GM18873 (cell line): ENCODE measurements around the gene FHIT.

Source experiments
- ATAC-seq: cut with Tn5 transposase; IDR thresholded peaks from one replicate; pipeline ENCODE4 v1.9.1; 2021; ENCODE audit warnings: mild to moderate bottlenecking, moderate library complexity, moderate number of reproducible peaks; ENCODE audit not compliant: unreplicated experiment, low FRiP score

FHIT gene

DNA sequence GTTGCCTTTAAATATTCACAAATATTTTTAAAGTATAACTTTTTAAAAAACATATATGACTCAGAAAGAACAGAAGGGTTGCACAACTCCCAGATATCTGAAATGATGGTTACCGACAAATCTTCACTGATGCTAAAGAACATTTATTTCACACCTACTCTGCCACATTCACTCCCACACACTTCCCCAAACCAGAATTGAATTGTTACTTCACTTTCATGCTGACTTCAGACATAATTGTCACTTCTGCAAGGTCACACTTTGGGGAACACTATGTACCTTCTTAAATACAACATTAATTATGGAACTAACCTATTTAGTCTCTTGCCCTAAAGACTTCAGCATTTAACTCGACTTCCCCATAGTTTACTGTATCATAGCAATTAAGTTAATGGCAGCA, 795.1 kb downstream of the FHIT start:
- no peak for ATAC-seq

DNA sequence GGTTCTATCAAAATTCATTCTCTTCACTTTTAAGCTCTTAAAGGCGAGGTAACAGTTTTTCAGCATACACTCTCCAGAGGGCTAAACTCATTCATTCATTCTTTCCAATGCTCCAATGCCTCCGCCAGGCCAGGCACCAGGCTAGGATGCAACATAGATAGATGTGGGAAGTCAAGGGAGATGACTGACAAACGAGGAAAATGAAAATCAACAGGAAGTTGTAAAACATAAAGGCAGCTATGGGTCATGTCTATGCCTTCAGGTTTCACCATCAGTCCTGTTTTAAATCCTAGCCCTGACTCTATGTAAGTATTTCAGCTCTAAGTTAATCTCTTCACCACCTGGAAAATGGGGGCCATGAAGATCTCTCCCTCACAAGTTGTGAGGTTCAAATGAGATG, 797.9 kb downstream of the FHIT start:
- no peak for ATAC-seq

DNA sequence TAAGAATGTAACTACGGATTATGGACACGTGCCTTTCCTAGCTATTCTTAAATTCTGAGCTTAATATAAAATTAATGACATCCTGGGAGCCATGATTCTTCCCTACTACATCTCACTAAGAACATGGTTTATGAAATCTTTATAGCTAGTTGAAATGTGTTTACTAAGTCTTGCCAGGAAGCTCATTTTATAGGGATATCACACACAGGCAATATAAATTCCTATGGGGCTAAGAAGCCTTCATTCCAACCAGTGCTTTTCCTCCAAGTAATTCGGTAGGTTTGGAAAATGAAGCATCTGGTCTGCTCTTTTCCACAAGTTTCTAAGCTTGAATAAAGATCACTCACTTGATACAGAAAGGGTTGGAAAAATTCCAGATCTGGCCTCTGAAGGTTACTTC, 802.6 kb downstream of the FHIT start:
- no peak for ATAC-seq

DNA sequence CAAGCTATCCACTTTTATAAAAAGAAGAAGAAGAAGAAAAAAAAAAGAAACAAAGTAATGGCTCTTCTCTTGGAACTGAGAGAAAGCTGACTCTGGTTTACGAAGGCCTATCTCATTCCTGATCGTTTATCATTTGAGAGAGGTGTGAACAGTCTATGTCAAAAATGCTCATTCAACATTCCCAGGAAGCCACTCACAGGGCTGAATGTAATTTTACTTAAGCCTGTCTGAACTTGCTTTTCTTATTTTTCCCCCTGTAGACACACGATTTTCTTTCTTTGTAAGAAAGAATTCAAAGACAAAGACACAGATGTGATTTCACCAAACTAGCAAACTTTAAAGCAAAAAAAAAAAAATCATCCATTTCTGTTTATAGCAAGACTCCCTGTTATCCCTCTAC, 805.8 kb downstream of the FHIT start:
- no peak for ATAC-seq

DNA sequence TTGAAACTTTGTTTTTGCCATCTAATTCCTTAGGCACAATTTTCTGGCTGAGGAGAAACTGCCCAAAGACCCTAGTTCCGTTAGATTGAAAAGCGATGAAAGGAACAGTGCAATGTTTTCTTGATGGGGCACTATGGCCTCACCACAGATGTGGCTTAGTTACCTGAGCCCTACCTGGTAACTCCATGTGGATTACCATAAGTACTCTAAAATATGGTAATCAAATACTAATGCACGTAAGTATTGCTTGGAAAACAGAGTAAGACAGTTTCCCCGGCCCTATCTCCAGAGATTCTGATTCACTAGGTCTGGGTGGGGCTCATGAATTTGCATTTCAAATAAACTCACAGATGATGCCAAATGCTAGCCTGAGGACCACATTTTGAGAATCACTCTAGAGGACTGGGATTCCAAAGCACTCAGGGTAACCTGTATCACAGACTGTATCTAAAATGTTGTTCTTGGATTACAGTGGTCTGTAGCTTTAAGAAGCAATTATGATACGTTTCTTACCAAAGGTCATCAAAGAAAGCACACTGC, 806.3 kb downstream of the FHIT start:
- no peak for ATAC-seq

DNA sequence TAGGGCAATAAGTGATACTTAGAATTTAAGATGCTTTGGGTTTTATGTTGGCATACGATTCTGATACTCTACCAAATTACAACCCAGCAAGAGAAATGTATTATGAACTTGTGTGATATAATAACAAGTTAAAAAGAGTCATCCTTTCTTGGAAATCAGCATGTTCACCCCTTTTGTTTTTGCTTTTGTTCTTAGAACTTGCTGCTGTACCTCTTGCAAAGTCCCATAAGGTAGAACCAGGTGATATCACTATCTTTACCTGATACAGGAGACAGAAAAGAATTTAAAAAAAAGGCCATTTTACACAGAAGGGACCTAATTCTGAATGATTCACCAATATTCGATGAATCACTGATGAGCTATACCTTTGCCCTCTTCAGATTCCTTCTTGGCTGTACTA, 810.4 kb downstream of the FHIT start:
- ATAC-seq, result no peak

DNA sequence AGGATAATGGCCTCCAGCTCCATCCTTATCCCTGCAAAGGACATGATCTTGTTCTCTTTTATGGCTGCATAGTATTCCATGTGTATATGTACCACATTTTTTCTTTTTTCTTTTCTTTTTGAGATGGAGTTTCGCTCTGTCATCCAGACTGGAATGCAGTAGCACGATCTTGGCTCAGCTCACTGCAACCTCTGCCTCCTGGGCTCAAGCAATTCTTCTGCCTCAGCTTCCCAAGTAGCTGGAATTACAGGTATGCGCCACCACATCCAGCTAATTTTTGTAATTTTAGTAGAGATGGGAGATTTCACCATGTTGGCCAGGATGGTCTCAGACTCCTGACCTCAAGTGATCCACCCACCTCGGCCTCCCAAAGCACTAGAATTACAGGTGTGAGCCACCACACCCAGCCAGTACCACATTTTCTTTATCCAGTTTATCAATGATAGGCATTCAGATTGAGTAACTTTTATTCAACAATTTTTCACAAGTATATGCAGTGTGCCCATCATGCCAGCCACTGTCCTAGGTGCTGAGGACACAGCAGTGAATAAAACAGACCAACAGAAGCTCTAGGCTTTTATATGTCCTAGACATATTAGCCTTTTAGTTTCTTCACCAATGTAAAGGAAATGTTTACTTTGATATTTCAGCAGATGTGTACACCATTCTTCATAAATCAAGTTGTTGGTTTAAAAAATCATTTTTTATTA, 815.2 kb downstream of the FHIT start:
- ATAC-seq, result no peak

DNA sequence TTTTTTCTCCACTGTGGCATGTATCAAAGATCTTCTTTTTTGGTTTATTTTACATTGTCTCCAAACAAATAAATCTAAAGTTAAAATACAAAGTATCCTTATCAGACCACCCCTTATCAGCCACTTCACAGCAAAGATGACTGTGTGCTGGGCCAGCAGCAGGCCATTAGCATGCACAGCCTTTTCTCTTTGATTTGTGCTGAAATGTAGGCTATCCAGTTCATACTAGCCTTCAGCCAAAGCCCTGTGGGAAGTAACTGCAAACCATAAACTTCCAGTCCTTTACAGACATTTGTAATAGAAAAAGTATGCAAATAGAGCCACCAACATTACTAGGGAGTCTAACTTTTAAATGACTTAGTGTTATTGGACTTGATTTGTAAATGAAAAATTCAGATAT, 816.3 kb downstream of the FHIT start:
- ATAC-seq, result no peak

DNA sequence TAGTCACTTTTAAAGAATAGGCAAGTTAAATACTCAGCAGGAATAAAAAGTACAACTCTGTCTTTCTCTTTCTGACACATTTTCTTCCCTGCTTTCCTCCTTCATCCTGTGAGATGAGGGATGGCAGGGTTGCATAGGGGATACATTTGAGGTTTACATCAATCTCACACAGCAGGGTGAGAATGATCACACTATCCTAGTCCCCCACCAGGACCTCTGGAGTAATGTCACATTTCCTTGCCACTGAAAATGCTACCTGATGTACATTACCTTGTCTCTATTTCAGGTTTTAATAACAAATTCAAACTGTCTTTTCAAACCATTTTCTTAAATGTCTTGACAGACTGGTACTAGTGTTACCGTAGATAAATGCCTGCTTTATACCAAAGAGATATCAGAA, 816.9 kb downstream of the FHIT start:
- ATAC-seq, result no peak

DNA sequence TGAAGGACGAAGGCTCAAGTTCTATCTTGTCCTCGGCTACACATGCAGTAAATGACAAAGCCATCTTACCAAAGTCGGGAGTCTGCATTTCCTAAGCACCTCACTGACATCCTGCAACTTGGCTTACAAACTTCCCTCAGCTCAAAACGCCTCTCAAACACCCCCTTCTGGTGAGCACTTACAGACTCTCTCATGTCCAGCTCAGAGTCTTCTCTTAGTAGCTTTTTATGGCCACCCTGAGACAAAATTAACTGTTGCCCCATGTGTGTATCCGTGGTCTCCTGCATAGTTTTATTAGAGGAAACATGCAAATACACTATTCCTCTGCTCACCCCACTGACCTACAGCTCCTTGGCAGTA, 819.7 kb downstream of the FHIT start:
- ATAC-seq, result no peak

DNA sequence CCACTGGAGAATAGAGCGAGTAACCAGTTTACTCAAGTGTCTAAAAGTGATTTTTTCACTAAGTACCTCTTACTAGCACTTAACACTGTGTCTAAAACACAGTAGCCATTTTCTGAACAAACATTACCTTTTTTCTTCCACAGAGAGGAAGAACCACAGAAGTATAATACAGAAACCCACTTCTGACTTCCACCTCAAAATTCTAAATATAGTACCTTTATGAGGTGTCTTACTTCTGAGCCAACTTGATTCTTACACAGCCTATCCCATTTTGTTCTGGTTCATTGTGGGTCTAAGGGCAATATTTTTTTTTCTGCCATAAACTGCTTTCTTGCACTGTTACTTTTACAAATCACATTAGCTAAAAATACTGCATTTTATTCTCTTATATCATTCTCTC, 821.0 kb downstream of the FHIT start:
- ATAC-seq, result no peak

DNA sequence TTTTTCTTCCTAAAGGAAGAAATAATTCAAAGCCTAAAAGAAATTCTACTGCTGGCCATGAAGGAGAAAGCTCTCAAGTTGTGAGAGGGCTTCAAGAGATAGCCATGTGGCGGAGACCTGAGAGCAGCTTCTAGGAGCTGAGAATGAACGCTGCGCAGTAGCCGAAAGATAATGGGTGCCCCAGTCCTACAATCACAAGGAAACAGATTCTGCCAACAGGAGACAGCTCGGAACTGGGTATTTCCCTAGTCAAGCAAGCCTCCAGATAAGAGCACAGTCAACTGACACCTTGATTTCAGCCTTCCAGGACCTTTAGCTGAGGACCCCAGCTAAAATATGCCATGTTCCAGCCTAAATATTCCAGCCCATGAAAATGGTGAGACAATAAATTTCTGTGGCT, 824.1 kb downstream of the FHIT start:
- ATAC-seq, result no peak

DNA sequence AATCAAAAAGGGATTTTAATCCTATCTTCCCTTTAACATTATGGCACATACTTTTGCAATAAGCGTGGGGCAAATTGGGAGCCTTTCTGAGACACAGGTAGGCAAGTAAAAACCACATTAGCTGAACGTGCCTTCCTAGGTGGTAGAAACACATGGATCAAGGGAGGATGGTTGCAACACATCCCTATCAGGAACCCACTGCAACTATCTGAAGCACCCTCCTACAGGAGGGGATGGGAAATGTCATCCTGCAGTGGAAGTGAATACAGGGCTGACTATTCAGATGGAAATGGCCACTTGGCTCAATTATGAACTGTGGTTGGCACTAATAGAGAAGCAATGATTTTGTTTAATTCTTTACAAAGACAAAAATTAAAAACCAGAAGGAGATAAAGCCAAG, 826.3 kb downstream of the FHIT start:
- no peak for ATAC-seq

DNA sequence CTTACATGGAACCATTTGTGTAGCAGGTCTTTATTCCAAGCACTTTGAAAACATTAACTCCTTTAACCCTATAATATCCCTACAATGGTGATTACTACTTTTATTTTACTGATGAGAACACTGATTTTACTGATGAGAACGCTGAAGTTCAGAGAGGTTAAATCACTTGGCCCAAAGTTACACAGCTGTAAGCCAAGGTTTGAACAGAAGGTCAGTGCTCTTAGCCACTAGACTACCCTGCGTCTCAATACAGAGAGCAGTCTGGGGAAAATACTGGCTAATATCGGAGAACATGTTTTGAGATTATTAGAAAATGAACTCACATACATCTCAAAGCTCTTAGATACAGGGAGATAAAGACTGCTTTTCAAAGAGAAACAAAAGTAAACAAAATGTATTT, 827.2 kb downstream of the FHIT start:
- no peak for ATAC-seq

DNA sequence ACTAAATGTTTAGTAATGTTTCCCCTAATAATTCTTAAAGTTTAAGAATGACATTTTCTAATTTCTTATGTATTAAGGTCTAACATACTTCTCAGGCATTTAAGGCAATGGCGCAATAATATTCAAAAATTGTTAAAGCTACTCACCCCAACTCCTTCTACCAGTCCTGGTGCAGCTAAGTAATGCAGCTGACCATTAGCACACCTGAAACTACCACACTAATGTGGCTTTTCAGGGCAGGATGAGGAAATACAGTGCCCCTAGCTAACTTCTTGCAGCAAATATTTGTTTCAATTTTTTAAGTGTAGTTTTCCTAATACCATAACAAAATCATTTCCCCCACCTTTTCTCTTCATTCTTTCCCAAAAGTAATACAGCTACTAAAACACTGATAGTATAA, 827.7 kb downstream of the FHIT start:
- ATAC-seq, result no peak

DNA sequence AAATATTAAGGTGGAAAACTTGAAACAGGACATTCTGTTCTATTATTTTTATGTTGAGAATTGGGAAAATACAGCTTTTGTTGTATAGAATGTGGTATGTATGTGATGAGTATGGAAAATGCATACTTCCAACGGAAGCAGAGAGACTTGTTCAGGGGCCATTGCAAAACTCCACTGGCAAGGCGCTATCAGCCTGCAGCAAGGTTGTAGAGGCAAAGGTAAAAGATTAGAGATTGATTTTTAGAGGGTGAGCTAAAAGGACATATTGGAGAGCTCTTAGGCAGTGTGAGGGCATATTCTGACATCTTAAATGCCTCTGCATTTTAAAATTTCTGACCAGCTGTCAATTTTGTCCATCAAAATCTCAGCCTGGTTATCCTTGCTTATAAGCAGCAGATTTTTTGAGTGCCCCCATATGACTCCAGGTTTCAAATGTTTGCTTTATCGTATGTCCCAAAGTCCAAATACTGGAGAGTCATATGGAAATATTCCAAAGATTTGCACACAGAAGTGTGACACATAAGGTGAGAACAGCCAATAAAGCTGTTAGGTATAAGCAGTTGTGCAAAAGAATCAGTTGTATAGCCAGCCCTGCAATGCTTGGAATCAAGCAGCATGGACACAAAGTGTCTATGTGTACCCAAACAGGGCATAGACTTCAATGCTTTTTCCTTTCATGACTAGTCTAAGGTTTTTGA, 829.4 kb downstream of the FHIT start:
- ATAC-seq, result no peak

DNA sequence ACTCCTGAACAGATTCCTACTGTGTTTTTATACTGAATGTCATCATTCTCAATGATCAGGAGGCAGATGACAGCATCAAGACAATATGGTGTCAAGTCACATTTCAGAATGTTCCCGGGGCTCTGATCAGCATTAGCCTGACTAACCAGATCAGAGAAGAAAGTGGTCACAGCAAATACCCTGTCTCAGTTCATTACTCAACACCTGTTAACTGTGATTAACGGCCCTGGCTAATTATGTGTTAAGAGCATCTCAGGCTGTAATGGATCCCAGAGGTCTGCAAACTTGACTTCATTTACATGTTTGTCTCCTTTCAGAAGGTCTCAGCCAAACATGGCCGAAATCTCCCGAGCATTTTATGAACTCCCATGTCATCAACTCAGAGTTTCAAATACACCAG, 833.7 kb downstream of the FHIT start:
- no peak for ATAC-seq

DNA sequence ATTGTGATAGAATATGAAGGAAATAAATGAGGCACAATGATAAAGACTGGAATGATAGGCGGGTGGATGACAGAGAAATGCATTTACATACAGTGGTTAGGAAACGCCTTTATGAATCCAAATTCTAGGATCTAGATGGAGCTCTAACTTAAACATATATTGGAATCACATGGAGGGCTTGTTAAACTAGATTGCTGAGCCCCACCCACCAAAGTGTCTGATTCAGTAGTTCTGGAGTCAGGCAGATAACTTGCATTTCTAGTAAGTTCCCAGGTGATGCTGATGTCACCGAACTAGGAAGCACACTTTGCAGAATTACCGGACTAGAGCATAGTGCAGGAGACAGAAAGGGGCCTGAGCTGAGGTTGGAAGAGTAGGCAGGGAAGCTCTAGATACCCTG, 837.2 kb downstream of the FHIT start:
- no peak for ATAC-seq

DNA sequence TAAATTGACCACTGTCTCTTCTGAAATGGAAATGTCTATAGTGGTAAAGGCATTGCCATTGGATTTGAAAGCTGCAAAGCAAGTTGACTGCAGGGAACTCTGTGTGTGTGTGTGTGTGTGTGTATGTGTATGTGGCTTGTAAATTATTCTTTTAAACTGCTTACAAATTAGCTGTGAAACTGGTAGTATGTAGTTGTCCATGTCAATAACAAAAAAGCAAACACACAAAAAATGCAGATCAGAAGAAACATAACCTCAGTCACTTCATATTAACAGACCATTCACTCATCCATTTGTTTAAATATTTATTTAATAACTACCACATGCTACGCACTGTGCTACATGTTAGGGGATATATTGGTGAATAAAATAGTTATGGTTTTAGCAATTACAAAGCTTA, 837.7 kb downstream of the FHIT start:
- no peak for ATAC-seq

DNA sequence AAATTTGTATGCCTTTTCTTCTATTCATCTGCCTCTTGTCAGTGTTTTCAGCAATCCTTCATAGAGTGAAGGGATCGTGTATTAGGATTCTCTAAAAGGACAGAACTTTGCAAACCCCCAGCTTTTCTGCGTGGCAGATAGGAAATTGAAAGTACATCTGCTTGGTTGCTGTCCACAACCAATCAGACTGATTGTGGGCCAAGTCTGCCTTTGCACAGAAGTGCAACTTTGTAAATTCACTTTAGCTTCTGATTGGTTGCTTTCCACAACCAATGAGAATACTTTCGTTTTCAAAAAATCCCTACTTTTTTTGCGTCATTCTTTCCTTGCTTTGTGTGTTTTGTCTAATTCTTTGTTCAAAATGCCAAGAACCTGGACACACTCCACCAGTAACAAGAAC, 847.4 kb downstream of the FHIT start:
- no peak for ATAC-seq

DNA sequence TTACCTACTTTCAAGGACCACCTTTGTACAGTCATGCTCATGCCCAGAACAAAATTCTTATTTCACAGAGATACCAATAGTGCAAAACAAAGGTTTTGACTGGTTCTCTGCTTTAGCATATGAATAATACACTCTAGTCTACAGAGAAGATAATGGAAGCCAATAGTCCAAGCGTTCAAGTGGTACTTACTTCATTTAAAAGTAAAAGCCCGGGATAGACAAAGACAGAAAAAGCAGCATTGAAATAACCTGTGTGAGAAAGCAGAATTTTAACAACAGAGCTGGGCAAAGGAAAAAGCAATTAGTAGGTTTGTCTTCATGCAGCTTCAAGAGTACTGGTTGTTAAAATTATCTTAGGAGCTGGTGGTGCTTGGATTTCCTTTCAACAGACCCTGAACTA, 848.3 kb downstream of the FHIT start:
- no peak for ATAC-seq
